ENCODE data around the gene LRP1B.

- TF ChIP-seq CTCF (IDR thresholded peaks at IDR 0.05) (no peak), POLR2A (IDR thresholded peaks at IDR 0.05) (no peak), POLR2AphosphoS5 (IDR thresholded peaks at IDR 0.05; ENCODE audit: insufficient read depth in 1 of 2, low read depth in 1 of 2) (no peak)
Observed at GRCh38 chr2:141579071-141579470, 551.7 kb downstream of the LRP1B start.

Measured in vagina (tissue), 2 donors.